LNCAP (cell line): ENCODE results near the gene ABHD11.

Source experiments
- TF ChIP-seq, protein P1 (sequence below): fragments of 450-650 bp; IDR thresholded peaks from 2 replicates; pipeline ENCODE4 v1.5.1; 2017; ENCODE audit warnings: mild to moderate bottlenecking

Gene ABHD11

GRCh38 chr7:73740212-73740611, 1.6 kb upstream of the ABHD11 start:
- TF ChIP-seq, protein P1, sequence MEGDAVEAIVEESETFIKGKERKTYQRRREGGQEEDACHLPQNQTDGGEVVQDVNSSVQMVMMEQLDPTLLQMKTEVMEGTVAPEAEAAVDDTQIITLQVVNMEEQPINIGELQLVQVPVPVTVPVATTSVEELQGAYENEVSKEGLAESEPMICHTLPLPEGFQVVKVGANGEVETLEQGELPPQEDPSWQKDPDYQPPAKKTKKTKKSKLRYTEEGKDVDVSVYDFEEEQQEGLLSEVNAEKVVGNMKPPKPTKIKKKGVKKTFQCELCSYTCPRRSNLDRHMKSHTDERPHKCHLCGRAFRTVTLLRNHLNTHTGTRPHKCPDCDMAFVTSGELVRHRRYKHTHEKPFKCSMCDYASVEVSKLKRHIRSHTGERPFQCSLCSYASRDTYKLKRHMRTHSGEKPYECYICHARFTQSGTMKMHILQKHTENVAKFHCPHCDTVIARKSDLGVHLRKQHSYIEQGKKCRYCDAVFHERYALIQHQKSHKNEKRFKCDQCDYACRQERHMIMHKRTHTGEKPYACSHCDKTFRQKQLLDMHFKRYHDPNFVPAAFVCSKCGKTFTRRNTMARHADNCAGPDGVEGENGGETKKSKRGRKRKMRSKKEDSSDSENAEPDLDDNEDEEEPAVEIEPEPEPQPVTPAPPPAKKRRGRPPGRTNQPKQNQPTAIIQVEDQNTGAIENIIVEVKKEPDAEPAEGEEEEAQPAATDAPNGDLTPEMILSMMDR: no peak

- TF ChIP-seq, protein P1: no peak
These were observed 775 bp upstream of the ABHD11 start for GRCh38 chr7:73739387-73739767.

DNA sequence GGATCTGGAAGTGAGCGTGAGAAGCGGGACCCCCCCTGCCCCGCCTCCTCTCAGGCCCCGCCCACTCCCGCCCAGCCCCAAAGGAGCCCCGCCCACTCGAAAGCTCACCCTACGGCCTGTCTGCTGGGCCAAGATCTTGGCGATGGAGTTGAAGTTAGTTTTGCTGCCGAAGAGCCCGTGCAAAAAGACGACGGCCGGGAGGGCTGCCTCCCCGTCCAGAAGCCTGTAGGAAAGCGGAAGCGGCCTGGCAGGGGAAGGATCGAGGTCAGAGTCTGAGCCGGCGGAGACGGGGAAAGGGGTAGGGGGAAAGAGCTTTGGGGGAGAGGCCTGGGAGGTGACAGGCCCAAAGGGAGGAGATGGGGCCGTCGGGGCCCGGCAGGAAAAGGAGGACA, 386 bp downstream of the ABHD11 start:
- TF ChIP-seq, protein P1: no peak

GRCh38 chr7:73737491-73738219, 947 bp downstream of the ABHD11 start:
- TF ChIP-seq, protein P1: no peak

GRCh38 chr7:73736885-73737284, 1.7 kb downstream of the ABHD11 start:
- TF ChIP-seq, protein P1: no peak

DNA sequence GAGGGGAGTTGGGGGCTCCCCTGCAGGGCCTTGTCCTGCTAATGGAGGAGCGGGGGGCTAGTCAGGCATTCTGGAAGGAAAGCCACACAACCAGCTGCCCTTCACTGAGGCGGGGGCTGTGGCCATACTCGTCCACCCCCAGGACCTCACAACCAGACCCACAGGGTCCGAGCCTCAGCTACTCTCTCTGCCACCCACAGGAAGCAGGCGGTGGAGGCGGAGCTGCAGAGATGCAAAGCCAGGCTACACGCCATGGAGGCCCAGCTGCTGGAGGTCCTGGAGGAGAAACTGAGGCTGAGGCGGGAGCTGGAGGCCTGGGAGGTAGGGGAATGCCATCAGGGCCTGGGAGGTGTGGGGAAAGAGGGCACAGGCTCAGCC, 3.1 kb downstream of the ABHD11 start:
- TF ChIP-seq, protein P1: no peak

DNA sequence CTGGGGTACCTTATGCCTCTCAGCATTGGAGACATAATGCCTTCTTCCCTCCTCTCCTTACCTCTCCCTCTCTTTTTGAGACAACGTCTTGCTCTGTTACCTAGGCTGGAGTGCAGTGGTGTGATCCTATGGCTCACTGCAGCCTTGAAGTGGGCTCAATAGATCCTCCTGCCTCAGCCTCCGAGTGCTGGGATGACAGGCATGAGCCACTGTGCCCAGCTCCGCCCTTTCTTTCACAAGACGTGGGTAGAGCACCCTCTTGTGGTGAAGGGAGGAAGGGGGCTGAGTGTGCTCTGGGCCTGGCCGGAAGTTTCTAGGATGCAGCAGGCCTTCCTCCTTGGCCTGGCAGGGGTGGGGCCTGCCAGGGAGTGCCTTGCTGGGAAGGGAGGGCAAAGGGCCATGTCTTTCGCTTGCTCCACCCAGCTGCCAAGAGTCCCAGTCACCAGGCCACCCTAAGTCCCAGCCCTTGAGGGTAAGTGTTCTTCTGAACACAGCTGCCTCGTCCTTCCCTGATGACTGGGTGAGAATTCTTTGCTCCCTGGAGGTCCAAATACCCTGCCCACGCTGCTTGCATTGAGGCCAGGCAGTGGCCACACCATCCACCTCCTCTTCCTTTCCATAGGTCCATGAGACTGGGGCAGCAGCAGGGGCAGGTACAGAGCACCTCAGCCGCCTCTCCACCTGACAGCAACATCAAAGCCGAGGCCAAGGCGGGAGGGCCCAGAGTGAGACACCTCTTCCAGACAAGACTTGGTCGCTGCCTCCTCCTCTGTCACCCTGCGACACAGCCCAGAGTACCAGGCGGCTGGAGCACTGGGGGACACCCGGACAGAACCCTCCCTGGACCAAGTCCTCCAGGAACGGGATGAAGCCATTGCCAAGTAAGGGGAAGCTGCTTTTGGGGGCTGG, 3.7 kb downstream of the ABHD11 start:
- TF ChIP-seq, protein P1: peak; percentile 80
